Fibroblast of lung (primary cell): Measurements from ENCODE around the gene ADAMTSL1.

Experiments used
- EZH2 ChIP-seq: IDR thresholded peaks from 2 replicates; pipeline ENCODE4 v1.5.1; 2012; ENCODE audit warnings: low read length, control low read depth, mild to moderate bottlenecking; ENCODE audit errors: missing control alignments
- TF ChIP-seq, protein P1 (sequence below), 2 donors: IDR thresholded peaks in 1 of 2; conservative IDR thresholded peaks in 1 of 2; 1 replicate in 1 of 2; 2 replicates in 1 of 2; pipeline ENCODE4 v1.5.1; 2011 to 2012; ENCODE audit warnings: low read length in 2 of 2, control low read depth in 1 of 2, inconsistent platforms in 1 of 2, low read depth in 1 of 2, mild to moderate bottlenecking in 1 of 2

DNA sequence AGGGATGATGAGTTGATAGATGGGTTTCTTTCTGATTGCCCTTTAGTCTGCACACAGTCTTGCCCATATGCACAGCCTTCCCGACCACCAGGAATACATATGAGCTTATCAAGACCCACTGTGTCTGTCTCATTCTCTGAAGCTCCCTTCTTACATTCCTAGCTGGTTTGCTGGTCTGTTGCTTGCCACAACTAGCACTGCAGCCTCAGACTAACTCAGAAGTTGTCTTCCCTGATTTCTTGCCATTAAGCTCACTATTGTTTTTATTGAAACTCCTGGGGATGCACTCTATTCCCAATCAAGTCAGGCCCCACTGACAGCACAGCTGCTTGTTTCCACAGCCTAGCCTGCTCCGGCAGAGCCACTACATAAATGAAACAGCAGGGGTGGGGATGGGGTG is 461.6 kb downstream of the ADAMTSL1 start:
- TF ChIP-seq, protein P1, sequence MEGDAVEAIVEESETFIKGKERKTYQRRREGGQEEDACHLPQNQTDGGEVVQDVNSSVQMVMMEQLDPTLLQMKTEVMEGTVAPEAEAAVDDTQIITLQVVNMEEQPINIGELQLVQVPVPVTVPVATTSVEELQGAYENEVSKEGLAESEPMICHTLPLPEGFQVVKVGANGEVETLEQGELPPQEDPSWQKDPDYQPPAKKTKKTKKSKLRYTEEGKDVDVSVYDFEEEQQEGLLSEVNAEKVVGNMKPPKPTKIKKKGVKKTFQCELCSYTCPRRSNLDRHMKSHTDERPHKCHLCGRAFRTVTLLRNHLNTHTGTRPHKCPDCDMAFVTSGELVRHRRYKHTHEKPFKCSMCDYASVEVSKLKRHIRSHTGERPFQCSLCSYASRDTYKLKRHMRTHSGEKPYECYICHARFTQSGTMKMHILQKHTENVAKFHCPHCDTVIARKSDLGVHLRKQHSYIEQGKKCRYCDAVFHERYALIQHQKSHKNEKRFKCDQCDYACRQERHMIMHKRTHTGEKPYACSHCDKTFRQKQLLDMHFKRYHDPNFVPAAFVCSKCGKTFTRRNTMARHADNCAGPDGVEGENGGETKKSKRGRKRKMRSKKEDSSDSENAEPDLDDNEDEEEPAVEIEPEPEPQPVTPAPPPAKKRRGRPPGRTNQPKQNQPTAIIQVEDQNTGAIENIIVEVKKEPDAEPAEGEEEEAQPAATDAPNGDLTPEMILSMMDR (conservative IDR thresholded peaks at IDR 0.05 in 1 of 2, IDR thresholded peaks at IDR 0.05 in 1 of 2; ENCODE audit: low read depth in 1 of 2, low read length in 2 of 2), result no peak
- TF ChIP-seq EZH2, result no peak
